GM18951 (cell line): ENCODE measurements around the gene PDE6B.
"Not testable (repeated sequence)": the region's sequence is repeated elsewhere in the genome, so short reads cannot be mapped to it uniquely, and the experiment has no call there.

Source experiments
- POLR2A ChIP-seq: IDR thresholded peaks from 4 replicates; pipeline ENCODE4 v1.6.1; 2011; ENCODE audit warnings: mild to moderate bottlenecking; ENCODE audit not compliant: insufficient read length, insufficient read depth; ENCODE audit errors: extremely low read depth
- in situ Hi-C: fragments of 300-500 bp; cut with MboI; formaldehyde crosslinking; loops from one replicate; pipeline ENCODE4 v1.12.0; 2022; ENCODE audit warnings: low sequenced_read_pairs, mixed read lengths, inconsistent platforms; ENCODE audit not compliant: unreplicated experiment

The PDE6B gene

DNA sequence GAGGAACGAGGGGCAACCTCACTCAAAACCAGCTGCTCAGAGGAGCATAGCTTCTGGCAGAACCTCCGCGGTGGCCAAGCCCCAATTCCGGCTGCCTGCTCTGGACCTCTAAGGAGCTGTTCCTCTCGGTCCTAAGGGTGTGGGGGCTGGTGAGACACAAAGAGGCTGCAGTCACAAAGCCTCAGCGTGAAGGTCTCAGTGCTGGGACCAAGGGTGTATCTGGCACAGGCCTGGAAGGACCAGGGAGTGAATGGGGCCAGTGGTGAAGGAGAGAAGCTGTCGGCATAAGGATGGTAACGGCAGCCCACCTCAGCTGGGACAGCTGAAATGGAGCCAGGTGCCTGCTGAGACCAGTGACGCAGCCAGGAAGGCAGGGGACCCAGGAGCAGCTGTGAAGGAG lies 5.3 kb downstream of the PDE6B start:
- in situ Hi-C loops = no loop called here

DNA sequence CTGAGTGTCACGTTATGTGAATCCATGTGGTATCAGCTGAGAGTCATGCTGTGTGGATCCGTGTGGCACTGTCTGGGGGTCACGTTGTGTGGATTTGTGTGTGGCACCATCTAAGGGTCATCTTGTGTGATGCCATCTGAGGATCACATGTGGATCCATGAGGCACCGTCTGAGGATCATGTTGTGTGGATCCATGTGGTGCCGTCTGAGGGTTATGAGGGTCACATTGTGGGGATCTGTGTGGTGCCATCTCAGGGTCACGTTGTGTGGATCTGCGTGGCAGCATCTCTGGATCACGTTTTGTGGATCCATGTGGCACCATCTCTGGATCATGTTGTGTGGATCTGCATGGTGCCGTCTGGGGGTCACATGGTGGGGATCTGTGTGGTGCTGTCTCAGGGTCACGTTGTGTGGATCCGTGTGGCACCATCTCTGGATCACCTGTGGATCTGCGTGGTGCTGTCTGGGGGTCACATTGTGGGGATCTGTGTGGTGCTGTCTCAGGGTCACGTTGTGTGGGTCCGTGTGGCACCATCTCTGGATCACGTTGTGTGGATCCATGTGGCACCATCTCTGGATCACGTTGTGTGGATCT lies 6.9 kb downstream of the PDE6B start:
- TF ChIP-seq POLR2A = no peak
- in situ Hi-C loops = no loop called here

More for the DNA sequence above, 5.3 kb downstream of the PDE6B start:
- no peak for TF ChIP-seq POLR2A

DNA sequence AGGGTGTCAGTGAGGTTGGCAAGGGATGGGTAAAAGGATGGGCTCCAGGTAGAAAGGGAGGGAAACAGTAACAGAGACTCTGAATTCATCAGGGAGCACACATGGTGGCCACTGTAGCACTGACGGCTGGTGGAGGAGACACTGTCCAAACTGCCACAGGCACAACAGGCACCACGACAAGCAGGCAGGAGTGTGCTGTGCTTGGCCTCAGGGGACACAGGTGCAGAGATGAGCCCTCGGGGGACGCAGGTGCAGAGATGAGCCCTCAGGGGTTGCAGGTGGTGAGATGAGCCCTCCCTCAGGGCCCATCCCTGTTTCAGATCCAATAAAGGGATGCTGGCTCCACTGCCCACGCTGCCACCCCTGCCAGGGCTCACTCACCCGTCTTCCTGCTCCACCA lies 7.6 kb downstream of the PDE6B start:
- in situ Hi-C loops = no loop called here
- no peak for TF ChIP-seq POLR2A

DNA sequence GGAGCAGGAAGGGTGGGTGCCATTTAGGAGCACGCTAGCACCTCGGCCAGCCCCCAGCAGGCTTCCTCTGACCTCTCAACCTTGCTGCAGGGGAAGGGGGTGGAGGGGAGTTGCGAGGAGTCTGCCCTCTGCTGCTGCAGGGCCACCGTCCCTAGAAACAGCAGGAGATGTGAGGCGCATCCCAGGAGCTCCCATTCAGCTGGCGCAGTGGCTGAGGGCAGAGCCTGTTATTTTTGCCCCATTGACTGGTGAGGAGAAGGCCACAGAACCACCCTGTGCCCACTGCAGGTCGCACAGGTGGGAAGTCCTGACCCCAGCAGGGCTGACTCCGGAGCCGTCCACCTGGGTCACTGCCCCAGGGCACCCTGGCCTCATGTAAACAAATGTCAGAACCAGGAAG lies 8.0 kb downstream of the PDE6B start:
- no peak for TF ChIP-seq POLR2A
- in situ Hi-C loops = no loop called here

DNA sequence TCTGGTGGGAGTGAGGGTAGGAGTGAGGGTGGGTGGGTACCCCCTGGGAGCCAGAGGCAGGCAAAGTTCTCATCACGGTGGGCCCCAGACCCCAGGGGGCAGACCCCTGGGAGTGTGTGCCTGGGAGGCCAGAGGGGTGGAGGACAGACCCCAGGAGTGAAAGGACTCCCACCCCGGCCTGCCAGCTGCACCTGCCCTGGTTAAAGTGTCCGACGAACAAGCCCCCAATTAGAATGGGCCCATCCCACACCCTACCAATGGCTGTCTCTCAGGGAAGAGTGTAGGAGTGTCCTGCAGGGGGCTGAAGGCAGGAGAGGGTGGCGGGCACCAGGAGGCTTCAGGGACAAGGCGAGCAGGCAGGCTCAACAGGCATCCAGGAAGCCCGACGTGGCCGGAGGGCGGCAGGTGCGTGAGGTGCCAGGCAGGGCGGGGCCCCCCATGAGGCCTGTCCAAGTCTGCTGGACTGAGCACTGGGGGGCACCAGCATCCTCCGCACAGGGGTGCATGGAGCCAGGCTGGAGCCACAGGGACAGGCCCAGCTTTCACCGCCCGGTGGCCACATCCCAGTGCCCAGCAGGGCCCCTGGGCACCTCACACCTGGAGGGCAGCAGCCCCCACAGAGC lies 8.7 kb downstream of the PDE6B start:
- in situ Hi-C loops = no loop called here
- TF ChIP-seq POLR2A = no peak

DNA sequence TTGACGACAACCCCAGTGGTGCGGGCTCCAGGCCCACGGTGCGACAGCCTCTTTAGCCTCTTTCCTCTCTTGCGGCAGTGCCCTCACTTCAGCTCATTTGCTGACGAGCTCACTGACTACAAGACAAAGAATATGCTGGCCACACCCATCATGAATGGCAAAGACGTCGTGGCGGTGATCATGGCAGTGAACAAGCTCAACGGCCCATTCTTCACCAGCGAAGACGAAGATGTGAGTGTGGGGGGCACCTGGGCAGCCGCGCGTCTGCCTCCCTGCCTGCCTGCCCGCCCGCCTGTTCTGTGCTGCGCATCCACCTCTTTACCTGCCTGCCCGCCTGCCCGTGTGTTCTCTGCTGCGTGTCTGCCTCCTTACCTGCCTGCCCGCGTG lies 9.2 kb downstream of the PDE6B start:
- TF ChIP-seq POLR2A = no peak
- in situ Hi-C loops = no loop called here

DNA sequence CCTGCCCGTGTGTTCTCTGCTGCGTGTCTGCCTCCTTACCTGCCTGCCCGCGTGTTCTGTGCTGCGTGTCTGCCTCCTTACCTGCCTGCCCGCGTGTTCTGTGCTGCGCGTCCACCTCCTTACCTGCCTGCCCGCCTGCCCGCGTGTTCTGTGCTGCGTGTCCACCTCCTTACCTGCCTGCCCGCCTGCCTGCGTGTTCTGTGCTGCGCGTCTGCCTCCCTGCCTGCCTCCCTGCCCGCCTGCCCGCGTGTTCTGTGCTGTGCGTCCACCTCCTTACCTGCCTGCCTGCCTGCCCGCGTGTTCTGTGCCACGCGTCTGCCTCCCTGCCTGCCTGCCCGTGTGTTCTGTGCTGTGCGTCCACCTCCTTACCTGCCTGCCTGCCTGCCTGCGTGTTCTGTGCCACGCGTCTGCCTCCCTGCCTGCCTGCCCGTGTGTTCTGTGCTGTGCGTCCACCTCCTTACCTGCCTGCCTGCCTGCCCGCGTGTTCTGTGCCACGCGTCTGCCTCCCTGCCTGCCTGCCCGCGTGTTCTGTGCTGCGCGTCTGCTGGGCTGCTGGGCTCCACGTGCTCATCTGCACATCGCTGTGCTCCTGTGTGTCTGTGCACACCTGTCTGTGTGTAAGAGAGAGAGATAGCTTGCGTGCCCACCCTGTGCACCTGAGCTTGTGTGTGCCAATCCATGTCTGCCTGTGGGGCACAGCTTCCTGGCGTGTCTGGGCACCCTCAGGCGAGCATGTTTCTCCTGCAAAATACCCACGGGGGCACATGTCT lies 9.9 kb downstream of the PDE6B start:
- in situ Hi-C loops = not testable (repeated sequence)

DNA sequence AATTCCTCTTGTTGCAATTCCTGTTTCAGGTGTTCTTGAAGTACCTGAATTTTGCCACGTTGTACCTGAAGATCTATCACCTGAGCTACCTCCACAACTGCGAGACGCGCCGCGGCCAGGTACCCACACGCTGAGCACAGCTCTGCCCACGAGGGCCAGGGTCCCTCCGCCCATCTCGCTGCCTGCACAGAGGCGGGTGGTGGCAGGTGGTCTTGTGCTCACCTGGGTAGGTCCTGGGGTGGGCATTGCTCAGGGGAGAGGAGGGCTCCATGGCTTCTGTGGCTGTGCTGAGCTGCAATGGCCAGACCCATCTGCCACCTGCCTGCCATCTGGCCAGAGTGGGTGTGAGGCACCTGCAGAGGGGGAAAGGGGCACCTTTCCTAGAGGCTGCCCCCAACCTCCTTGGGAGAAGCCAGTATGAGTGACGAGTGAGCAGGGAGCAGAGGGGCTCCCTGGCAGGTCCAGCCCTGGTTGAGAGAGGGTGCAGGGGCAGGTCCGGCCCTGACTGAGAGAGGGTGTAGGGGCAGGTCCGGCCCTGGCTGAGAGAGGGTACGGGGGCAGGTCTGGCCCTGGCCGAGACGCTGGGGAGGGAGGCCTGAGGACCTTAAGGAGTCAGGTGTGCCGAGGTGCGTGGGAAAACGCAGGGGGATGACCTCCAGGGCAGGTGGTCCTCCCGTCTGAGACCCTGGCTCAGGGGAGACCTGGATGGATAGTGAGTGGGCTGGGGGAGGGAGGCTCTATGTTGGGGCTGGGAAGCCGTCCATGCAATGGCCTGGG lies 10.7 kb downstream of the PDE6B start:
- in situ Hi-C loops = no loop called here
- no peak for TF ChIP-seq POLR2A

DNA sequence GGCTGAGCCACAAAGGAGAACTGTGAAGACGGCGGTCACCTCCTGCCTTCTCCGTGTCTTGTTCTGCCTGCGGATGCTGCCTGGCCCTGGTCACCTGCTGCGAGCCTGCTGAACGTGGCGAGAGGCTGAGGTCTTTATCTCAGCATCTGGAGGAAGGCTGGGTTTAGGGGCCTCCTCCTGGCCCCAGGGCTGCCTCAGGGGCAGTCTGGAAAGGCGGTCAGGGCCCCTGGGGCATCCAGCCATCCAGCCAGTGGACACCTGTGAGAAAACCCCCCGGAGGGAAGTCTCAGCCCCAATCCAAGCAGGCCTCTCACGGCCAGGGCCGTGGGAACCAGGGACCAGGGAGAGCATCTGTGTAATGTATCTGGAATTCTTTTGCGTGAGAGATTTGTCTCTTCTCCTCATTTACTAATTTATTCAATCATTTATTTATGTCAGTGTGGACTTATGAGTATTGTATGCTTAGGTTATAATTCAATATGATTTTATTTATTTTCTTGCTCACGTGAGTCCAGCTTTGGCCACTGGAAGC lies 11.3 kb downstream of the PDE6B start:
- TF ChIP-seq POLR2A = no peak

DNA sequence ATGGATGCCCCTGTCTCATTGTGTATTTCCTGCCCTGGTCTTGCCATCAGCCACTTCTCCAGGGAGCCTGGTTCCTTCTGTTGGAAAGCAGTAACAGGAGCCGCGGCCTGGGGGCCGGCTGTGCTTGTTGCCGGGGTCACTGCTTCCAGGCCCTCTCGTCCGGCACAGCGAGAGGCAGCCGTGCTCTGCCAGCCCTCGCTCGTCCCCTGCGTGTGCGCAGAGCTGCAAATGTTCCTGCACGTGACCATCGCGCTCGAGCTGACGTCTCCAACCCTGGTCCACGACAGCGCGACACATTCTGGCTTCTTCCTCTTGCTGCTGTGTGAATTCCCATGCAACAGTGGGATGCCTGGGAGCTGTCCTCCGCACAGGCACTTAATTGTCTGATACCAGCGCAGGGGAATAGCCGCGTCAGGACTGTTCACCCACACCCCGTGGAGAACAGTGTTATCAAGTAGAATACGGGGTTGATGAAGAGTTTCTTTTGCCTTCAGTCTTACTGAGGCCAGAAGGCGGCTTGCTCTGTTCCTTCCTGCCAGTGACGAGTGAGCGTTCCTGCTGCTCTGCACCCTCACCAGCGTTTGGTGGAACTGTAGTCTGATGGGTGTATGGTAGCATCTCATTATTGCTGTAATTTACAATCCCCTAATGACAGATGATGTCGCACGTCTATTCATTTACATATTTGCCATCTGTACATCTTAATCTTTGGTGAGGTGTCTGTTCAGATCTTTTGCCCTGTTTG lies 12.3 kb downstream of the PDE6B start:
- in situ Hi-C loops = no loop called here
- TF ChIP-seq POLR2A = no peak

More for the DNA sequence above, 11.3 kb downstream of the PDE6B start:
- in situ Hi-C loops = no loop called here

DNA sequence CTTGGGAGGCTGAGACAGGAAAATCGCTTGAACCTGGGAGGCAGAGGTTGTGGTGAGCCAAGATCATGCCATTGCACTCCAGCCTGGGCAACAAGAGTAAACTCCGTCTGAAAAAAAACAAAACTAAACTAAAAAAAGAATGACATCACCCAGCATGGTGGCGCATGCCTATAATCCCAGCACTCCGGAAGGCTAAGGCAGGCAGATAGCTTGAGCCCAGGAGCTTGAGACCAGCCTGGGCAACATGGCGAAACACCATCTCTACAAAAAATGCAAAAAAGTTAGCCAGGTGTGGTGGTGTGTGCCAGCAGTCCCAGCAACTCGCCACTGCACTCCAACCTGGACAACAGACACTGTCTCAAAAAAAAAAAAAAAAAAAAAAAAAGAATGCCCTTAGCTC lies 17.0 kb downstream of the PDE6B start:
- in situ Hi-C loops = not testable (repeated sequence)

DNA sequence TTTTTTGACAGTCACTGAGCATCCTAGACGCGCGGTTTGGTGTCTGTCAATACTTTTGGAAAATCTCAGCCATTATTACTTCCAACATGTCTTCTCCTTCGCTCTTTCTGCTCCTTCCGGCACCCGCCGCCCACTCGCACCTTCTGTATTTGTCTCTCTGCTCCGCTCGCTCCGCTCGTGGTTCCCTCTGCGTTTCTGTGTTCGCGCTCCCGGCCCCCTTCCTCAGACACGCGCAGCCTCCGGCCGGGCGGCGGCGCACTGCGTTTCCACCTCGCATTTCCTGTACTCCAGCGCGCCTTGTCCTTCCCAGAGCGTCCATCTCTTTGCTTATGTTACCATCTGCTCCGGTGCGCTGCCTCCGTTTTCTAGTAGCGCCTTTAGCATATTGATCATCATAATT lies 21.1 kb downstream of the PDE6B start:
- in situ Hi-C loops = no loop called here
- no peak for TF ChIP-seq POLR2A

DNA sequence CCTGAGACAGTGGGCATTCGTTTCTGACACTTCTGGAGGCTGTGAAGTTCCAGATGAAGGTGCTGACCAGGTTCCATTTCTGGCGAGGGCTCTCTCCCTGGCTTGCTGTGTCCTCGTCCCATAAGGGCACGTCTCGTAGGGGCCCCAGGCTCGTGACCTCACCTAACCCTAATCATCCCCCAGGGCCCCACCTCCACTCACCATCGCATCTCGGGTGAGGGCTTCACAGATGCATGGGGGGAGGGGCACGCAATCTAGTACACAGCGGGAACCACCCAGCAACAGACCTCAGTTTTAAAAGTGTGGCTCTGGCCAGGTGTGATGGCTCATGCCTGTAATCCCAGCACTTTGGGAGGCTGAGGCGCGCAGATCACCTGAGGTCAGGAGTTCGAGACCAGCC lies 22.1 kb downstream of the PDE6B start:
- in situ Hi-C loops = no loop called here
- no peak for TF ChIP-seq POLR2A
